Measurements from ENCODE around the gene CHCHD6.

Gene CHCHD6

DNA sequence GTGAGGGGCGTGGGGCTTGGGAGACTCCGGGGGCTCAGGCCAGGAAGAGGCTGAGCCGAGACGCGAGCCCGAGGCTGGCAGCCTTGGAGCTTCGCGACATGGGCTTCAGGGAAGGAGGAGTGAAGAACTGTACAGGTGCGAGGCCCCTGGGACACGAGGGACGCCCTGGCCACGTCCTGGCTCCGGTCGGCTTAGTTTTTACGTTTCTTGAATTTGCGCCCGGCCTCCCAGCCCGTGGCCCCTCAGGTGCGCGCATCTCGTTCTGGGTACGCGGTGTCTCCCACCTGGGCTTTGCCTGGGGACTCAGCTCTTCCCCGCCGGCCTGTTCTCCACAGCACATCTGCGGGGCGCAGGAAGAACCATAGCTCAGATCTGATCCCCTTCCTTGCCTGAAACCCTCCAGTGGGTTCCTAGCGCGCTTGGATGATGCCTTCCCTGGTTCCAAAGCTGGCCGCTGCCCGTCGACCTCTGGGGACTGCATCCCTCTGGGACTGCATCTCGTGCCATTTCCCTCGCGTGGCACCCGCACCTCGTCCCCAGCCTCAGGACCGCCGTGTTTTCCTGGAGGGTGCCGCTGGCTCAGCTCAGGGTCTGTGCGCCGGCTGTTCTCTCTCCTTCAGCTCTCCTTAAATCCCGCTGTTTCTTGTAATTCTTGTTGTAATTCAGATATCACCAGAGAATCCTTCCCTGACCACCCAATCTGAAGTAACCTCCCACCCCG lies 614 bp downstream of the CHCHD6 start:
- peak in 2 of 56 donors; percentile 26 to 34 for DNase-seq

DNA sequence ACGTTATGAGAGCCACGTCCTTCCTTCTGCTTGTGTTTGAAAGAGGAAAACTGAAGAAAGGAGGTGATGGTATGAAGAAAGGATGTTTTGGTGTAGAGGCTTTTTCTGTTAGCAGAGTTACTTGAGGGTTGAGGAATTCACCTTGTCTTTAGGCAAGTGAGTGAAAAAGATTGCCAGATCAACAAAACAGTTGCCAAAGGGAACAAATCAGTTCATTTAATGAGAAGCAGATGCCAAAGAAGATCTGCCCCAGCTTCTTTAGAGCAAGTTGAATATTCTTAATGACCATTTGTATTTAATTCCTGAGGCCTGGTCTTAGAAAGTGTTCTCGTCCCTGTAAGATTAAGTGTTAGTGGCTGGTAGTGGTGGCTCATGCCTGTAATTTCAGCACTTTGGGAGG lies 2.6 kb downstream of the CHCHD6 start:
- no peak for DNase-seq

DNA sequence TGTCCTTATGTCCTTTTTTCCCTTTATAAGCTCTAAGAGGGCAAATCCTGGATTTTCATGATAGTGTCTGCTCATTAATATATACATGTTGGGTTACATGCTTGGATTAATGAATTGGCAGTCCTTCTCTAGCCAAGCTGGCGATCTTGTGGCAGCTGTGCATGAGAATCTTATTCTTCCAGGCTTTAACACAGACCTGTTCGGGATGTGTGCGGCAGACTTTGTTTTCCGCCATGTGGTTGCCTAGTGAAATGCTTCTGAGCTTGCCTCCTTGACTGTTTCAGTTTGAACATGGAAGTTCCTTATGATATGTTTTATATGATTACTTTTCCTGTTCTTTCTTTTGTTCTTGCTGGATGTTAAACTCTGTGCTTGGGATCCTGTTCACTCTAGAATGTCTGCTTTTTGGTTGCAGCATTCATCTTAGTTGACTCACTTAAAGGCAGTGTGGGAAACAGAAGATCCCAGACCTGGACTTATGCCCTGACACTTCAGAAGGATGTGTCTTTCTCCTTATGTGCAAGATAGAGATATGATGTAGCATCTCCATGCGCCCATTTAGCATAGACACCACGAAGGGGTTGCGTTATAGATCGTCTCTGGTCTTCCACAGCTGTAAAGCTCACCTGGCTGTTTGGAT lies 7.2 kb downstream of the CHCHD6 start:
- DNase-seq: no peak

- no peak for DNase-seq
These were observed 9.2 kb downstream of the CHCHD6 start for GRCh38 chr3:126713199-126713598.

- peak in 17 of 56 donors; percentile 2 to 47 (median 22) for DNase-seq
These were observed 10.3 kb downstream of the CHCHD6 start for GRCh38 chr3:126714276-126714900.

DNA sequence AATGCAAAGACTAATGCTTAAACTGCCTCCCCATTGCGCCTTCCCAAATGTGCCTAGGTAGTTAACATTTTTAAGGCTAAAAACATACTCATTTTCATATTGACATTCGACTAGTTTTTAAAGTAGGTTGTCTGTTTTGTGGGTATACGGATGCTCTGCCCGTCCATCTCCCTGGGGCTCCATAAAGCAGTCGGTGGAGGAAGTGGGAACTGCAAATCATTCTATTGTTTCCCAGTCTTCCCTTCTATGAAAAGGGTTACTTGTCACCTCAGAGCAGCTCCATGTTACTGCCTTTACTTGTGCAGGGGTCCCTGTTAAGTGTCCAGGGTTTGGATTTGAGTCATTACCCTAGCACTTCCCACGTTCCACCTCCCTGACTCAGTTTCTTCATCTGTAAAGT lies 10.9 kb downstream of the CHCHD6 start:
- DNase-seq: no peak

DNA sequence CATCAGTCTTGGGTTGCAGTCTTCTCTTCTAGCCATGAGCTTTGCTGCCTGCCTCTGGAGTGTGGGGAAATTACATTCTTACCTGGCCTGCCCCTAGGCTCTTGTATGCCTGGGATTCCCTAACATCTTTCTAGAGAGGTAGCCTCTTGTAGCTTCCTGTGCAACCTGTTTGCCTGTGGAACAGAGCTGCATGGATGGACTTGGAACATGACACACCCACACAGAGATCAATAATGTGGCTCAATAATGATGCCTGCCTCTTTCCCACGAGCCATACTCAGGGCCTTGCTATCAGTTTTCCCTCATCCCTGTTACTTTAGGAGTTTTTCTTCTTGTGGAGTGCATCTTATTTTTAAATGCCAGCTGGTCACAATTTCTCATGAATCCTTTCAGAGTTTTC lies 11.4 kb downstream of the CHCHD6 start:
- DNase-seq: no peak

GRCh38 chr3:126716057-126716456 lies 12.0 kb downstream of the CHCHD6 start:
- no peak for DNase-seq

DNA sequence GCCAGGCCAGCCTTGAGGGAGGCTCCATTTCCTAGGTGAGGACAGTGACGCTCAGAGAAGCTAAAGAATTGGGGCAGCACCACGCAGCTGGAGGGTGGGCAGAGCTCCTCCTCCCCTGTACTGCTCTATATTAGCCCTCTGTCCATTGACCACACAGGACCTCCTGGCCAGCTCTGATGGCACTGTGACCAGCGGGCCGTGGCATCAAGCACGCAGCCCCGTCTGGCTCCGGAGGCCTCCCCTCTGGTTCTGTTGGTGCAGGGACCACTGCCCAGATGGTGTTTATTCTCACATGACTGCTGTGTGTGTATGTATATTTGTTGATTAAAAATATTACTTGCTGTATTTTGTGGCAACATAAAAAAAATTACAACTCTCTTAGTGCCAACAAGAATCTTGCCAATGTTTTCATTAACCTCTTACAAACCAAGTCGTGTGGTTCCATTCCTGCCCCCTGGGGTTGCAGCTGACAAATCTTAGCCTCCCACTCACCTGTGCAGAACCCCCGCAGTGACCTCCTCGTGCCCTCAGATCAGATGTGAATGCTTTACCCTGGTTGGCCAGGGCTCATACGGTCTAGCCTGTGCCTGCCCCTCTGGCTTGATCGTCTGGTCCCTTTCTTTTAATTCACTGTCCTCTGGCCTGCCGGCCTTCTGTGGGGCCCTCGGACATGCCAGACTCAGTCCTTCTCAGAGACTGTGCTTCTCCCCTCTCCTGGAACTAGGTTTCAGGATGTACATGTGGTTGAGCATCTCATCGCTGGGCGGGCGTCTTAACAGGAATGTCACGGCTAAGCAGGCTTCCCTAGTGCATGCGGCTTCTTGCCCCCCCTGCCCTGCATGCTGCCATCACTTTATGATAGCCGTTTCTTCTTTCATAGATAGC lies 14.8 kb downstream of the CHCHD6 start:
- DNase-seq: no peak

DNA sequence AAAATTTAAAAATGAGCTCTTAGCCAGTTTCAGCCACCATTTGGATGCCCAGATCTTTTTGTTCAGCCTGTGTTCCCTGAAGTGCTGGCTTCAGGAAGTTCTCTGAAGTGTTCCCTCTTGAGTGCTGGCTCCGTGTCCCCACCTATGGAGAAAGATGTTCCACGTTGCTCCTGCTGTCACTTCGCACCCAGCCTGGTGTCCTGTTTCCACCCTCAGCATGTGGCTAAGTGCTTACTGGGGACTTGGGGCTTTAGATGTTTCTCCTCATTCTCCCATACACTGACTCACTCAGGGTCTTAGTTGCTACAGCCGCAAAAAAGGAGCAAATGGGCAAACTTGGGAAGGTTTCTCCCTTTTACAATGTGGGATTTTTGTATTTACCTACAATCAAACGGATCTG lies 16.6 kb downstream of the CHCHD6 start:
- no peak for DNase-seq

DNA sequence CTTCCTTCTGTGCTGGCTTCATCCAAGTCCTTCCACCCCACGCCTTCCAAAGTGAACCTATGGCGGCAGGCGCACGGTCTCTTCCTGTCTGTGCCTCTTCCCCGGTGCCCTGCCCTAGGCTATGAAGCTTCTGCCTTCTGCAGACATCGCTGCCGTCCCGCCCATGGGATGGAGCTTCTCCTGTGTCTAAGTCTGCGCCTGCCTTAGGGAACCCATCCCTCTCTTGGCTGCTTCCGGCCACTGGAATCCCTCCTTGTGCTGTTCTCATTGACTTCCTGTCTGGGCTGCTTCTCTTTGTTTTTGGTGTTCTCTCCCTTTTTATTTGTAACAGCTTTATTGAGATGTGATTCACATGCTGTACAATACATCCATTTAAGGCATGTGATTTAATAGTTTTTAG lies 17.2 kb downstream of the CHCHD6 start:
- DNase-seq: no peak

DNA sequence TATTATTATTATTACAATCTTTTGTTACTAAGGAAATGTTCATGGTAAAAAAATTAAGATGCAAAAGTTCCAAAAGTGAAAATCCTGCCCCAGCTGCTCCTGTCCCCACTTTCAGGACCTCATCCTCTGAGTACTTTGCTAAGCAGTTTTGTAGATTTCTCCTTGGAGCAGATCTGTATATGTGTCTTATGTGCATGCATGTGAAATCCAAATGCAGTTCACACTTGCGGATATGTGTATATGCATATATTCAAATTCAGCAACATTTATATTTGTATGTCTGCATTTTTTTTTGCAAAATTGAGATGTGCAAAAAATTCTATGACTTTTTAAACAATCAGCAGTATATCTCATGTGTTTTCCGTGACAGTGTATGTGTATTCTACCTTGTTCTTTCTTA lies 19.2 kb downstream of the CHCHD6 start:
- no peak for DNase-seq

- DNase-seq: no peak
These were observed 19.8 kb downstream of the CHCHD6 start for GRCh38 chr3:126723801-126724200.

- no peak for DNase-seq
These were observed 24.6 kb downstream of the CHCHD6 start for GRCh38 chr3:126728680-126729079.

GRCh38 chr3:126730376-126730775 lies 26.3 kb downstream of the CHCHD6 start:
- no peak for DNase-seq

GRCh38 chr3:126731044-126731443 lies 27.0 kb downstream of the CHCHD6 start:
- no peak for DNase-seq

GRCh38 chr3:126732281-126733060 lies 28.4 kb downstream of the CHCHD6 start:
- DNase-seq: no peak

DNA sequence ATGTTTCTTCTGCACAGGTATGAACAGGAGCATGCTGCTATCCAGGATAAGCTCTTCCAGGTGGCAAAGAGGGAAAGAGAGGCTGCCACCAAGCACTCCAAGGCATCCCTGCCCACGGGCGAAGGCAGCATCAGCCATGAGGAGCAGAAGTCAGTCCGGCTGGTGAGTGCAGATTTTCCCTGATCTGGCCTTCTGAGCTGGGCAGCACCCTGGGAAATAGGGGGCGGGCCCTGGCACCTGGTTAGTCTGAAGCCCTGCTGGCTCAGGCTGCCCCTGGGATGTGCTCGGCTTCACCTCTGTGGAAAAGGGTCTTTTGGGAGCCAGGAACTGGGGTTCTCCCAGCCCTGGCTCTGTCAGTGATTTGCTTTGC lies 29.0 kb downstream of the CHCHD6 start:
- no peak for DNase-seq

GRCh38 chr3:126734106-126734723 lies 30.2 kb downstream of the CHCHD6 start:
- no peak for DNase-seq

GRCh38 chr3:126737527-126737926 lies 33.5 kb downstream of the CHCHD6 start:
- DNase-seq: no peak

- DNase-seq: no peak
These were observed 38.0 kb downstream of the CHCHD6 start for GRCh38 chr3:126742057-126742456.

All from nucleus accumbens (tissue), 56 donors.